ENCODE measurements around the gene MACROD2. TPM values are rescaled to one million over a fixed set of nuclear protein-coding genes. Genes with fewer than 3 reads are reported as not detected.

MACROD2 gene
- polyA plus RNA-seq, 1 donor (not counting 4 experiments of a cell fraction or from before 2014, with no cell fraction given), result 0.71 TPM

- Histone ChIP-seq H3K4me1 (ENCODE audit: control insufficient read depth, extremely low read depth, insufficient read depth, low read length) (no peaks in the 10 kb centered on the region), H3K4me2 (ENCODE audit: control insufficient read depth, extremely low read depth, insufficient read depth, low read depth, low read length) (no peak overlapping the region), H3K79me2 (ENCODE audit: control insufficient read depth, insufficient read depth, low read length) (no peaks in the 10 kb centered on the region), H3K9me3 (ENCODE audit: control insufficient read depth, low read depth, low read length) (peaks cover 4% of the 10 kb centered on the region), H3K27ac (ENCODE audit: control insufficient read depth, insufficient read depth, low read length) (no peak overlapping the region), H3K4me3 (ENCODE audit: control insufficient read depth in 2 of 3, extremely low read depth in 1 of 3, insufficient read depth in 2 of 3, low read depth in 1 of 3, low read length in 3 of 3) (no peak overlapping the region), H3K36me3 (ENCODE audit: control insufficient read depth in 2 of 2, extremely low read depth in 1 of 2, insufficient read depth in 2 of 2, low read length in 2 of 2) (no peaks in the 10 kb centered on the region), H3K9me1 (ENCODE audit: control insufficient read depth, extremely low read depth, insufficient read depth, low read length) (no peaks in the 10 kb centered on the region), H3K27me3 (ENCODE audit: control insufficient read depth, extremely low read depth, insufficient read depth, low read length) (no peaks in the 10 kb centered on the region), H3K9ac (ENCODE audit: control insufficient read depth, extremely low read depth, insufficient read depth, low read length) (no peak overlapping the region), H4K20me1 (ENCODE audit: control insufficient read depth, extremely low read depth, insufficient read depth, low read length) (no peaks in the 10 kb centered on the region), H2AFZ (ENCODE audit: control insufficient read depth, low read length) (no peak overlapping the region)
- no peak for DNase-seq (ENCODE audit: low read depth, low spot score)
- no peak for TF ChIP-seq EZH2 (IDR thresholded peaks at IDR 0.05; ENCODE audit: low read length)
- TF ChIP-seq, protein P1, sequence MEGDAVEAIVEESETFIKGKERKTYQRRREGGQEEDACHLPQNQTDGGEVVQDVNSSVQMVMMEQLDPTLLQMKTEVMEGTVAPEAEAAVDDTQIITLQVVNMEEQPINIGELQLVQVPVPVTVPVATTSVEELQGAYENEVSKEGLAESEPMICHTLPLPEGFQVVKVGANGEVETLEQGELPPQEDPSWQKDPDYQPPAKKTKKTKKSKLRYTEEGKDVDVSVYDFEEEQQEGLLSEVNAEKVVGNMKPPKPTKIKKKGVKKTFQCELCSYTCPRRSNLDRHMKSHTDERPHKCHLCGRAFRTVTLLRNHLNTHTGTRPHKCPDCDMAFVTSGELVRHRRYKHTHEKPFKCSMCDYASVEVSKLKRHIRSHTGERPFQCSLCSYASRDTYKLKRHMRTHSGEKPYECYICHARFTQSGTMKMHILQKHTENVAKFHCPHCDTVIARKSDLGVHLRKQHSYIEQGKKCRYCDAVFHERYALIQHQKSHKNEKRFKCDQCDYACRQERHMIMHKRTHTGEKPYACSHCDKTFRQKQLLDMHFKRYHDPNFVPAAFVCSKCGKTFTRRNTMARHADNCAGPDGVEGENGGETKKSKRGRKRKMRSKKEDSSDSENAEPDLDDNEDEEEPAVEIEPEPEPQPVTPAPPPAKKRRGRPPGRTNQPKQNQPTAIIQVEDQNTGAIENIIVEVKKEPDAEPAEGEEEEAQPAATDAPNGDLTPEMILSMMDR (optimal IDR thresholded peaks at IDR 0.05 in 1 of 3, IDR thresholded peaks at IDR 0.05 in 1 of 3, conservative IDR thresholded peaks at IDR 0.05 in 1 of 3; ENCODE audit: extremely low read depth in 1 of 3, insufficient read depth in 2 of 3, low read length in 3 of 3), result no peak
- dilution Hi-C loops (cut with MboI; ENCODE audit: extremely low pct_ligation_motif_present, low sequenced_read_pairs), result no loop called here
- FAIRE-seq, result no peak
Observed at GRCh38 chr20:14986026-14986655, 990.8 kb downstream of the MACROD2 start.

GRCh38 chr20:14986656-14987055 lies 991.3 kb downstream of the MACROD2 start:
- FAIRE-seq (no peak), DNase-seq (ENCODE audit: low read depth, low spot score) (no peak)
- H3K27ac ChIP-seq (ENCODE audit: control insufficient read depth, insufficient read depth, low read length), result no peak overlapping the region
- H2AFZ ChIP-seq (ENCODE audit: control insufficient read depth, low read length), result no peak overlapping the region
- no peaks in the 10 kb centered on the region for H3K27me3 ChIP-seq (ENCODE audit: control insufficient read depth, extremely low read depth, insufficient read depth, low read length)
- dilution Hi-C loops (cut with MboI; ENCODE audit: extremely low pct_ligation_motif_present, low sequenced_read_pairs), result no loop called here
- TF ChIP-seq, protein P1 (optimal IDR thresholded peaks at IDR 0.05 in 1 of 3, IDR thresholded peaks at IDR 0.05 in 1 of 3, conservative IDR thresholded peaks at IDR 0.05 in 1 of 3; ENCODE audit: extremely low read depth in 1 of 3, insufficient read depth in 2 of 3, low read length in 3 of 3), result no peak
- no peak overlapping the region for H3K9ac ChIP-seq (ENCODE audit: control insufficient read depth, extremely low read depth, insufficient read depth, low read length)
- H3K79me2 ChIP-seq (ENCODE audit: control insufficient read depth, insufficient read depth, low read length), result no peaks in the 10 kb centered on the region
- no peak overlapping the region for H3K4me2 ChIP-seq (ENCODE audit: control insufficient read depth, extremely low read depth, insufficient read depth, low read depth, low read length)
- no peak overlapping the region for H3K4me3 ChIP-seq (ENCODE audit: control insufficient read depth in 2 of 3, extremely low read depth in 1 of 3, insufficient read depth in 2 of 3, low read depth in 1 of 3, low read length in 3 of 3)
- peaks cover 4% of the 10 kb centered on the region for H3K9me3 ChIP-seq (ENCODE audit: control insufficient read depth, low read depth, low read length)
- H3K36me3 ChIP-seq (ENCODE audit: control insufficient read depth in 2 of 2, extremely low read depth in 1 of 2, insufficient read depth in 2 of 2, low read length in 2 of 2), result no peaks in the 10 kb centered on the region
- no peaks in the 10 kb centered on the region for H4K20me1 ChIP-seq (ENCODE audit: control insufficient read depth, extremely low read depth, insufficient read depth, low read length)
- H3K9me1 ChIP-seq (ENCODE audit: control insufficient read depth, extremely low read depth, insufficient read depth, low read length), result no peaks in the 10 kb centered on the region
- no peaks in the 10 kb centered on the region for H3K4me1 ChIP-seq (ENCODE audit: control insufficient read depth, extremely low read depth, insufficient read depth, low read length)
